Activated CD8-positive, alpha-beta T cell treated with anti-CD3 and anti-CD28 coated beads for 36 hours (primary cell): Measurements from ENCODE around the gene NUP88. TPM values are rescaled to one million over a fixed set of nuclear protein-coding genes. Genes with fewer than 3 reads are reported as not detected.

Experiments used
- ATAC-seq: fragments of 200-7000 bp; cut with Tn5 transposase; one replicate; pipeline ENCODE4 v1.10.0; 2021; ENCODE audit warnings: mild to moderate bottlenecking, moderate library complexity
- CTCF ChIA-PET: fragments of 350-600 bp; sonication (Branson Sonifier 250); formaldehyde crosslinking; loops from one replicate; lab custom pipeline; 2021; ENCODE audit warnings: antibody characterized with exemption; lab: Charles Lee
- POLR2A ChIA-PET: fragments of 350-600 bp; sonication (Branson Sonifier 250); formaldehyde crosslinking; loops from one replicate; lab custom pipeline; 2021; ENCODE audit warnings: antibody characterized with exemption; lab: Charles Lee
- DNase-seq: peaks from one replicate; pipeline ENCODE4 v3.0.0-alpha.2; 2020
- H3K27ac Mint-ChIP-seq: one replicate; pipeline ENCODE4 v1.8.0; 2021; ENCODE audit warnings: mild to moderate bottlenecking, mixed read lengths
- H3K27me3 Mint-ChIP-seq: one replicate; pipeline ENCODE4 v1.8.0; 2021; ENCODE audit warnings: mixed read lengths
- H3K36me3 Mint-ChIP-seq: one replicate; pipeline ENCODE4 v1.8.0; 2021; ENCODE audit warnings: low read depth, mixed read lengths
- H3K4me1 Mint-ChIP-seq: one replicate; pipeline ENCODE4 v1.8.0; 2021; ENCODE audit warnings: low read depth, mixed read lengths
- H3K4me3 Mint-ChIP-seq: one replicate; pipeline ENCODE4 v1.8.0; 2021; ENCODE audit warnings: mild to moderate bottlenecking, moderate library complexity, mixed read lengths
- H3K9me3 Mint-ChIP-seq: one replicate; pipeline ENCODE4 v1.8.0; 2021; ENCODE audit warnings: mixed read lengths
- intact Hi-C: fragments of 100-400 bp; cut with micrococcal nuclease; formaldehyde crosslinking; loops from one replicate; pipeline ENCODE4 v1.10.0; 2022
- total RNA-seq, 2 experiments: library from RNA; stranded (reverse); gene quantifications; one replicate each; pipeline ENCODE4 v1.2.3, GENCODE V29; 2021
- TF ChIP-seq, protein P1 (sequence below): fragments of 200-600 bp; IDR thresholded peaks from one replicate; pipeline ENCODE4 v1.8.0; 2022; ENCODE audit warnings: antibody characterized with exemption, mild to moderate bottlenecking

NUP88 gene
- total RNA-seq, 2 experiments from 2014 or later = 140 to 141 TPM

DNA sequence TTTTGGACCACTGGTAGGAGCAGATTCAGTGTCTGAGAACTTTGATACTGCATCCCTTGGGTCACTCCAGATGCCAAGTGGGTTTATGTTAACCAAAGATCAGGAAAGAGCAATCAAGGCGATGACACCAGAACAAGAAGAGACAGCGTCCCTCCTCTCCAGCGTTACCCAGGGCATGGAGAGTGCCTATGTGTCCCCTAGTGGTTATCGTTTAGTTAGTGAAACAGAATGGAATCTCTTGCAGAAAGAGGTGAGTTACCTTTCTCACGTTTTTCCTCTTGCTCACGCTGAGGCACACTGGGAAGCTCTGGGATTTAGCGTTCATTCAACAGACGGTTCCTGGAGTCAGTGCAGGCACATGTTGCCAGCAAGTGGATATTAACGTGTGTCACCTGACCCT, 58.0 kb downstream of the NUP88 start:
- ChIA-PET POLR2A (interaction anchor here (0.9 to 1.0 kb wide), 3 partner anchors 10 to 42 kb away, joined by 3 read pairs; no protein-coding TSS in a partner anchor), CTCF (interaction anchor here (1.0 to 1.1 kb wide), 2 partner anchors 78 to 111 kb away, joined by 3 read pairs; partner anchors contain the start of gene C1QBP)
- DNase-seq (no peak), ATAC-seq (no peak)
- intact Hi-C loops = no loop called here
- no peaks in the 10 kb centered on the region for H3K9me3 Mint-ChIP-seq
- peaks cover 41% of the 10 kb centered on the region for H3K36me3 Mint-ChIP-seq
- H3K27ac Mint-ChIP-seq = no peak overlapping the region
- H3K4me1 Mint-ChIP-seq = no peaks in the 10 kb centered on the region
- no peaks in the 10 kb centered on the region for H3K27me3 Mint-ChIP-seq
- H3K4me3 Mint-ChIP-seq = no peak overlapping the region
- TF ChIP-seq, protein P1, sequence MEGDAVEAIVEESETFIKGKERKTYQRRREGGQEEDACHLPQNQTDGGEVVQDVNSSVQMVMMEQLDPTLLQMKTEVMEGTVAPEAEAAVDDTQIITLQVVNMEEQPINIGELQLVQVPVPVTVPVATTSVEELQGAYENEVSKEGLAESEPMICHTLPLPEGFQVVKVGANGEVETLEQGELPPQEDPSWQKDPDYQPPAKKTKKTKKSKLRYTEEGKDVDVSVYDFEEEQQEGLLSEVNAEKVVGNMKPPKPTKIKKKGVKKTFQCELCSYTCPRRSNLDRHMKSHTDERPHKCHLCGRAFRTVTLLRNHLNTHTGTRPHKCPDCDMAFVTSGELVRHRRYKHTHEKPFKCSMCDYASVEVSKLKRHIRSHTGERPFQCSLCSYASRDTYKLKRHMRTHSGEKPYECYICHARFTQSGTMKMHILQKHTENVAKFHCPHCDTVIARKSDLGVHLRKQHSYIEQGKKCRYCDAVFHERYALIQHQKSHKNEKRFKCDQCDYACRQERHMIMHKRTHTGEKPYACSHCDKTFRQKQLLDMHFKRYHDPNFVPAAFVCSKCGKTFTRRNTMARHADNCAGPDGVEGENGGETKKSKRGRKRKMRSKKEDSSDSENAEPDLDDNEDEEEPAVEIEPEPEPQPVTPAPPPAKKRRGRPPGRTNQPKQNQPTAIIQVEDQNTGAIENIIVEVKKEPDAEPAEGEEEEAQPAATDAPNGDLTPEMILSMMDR = no peak

DNA sequence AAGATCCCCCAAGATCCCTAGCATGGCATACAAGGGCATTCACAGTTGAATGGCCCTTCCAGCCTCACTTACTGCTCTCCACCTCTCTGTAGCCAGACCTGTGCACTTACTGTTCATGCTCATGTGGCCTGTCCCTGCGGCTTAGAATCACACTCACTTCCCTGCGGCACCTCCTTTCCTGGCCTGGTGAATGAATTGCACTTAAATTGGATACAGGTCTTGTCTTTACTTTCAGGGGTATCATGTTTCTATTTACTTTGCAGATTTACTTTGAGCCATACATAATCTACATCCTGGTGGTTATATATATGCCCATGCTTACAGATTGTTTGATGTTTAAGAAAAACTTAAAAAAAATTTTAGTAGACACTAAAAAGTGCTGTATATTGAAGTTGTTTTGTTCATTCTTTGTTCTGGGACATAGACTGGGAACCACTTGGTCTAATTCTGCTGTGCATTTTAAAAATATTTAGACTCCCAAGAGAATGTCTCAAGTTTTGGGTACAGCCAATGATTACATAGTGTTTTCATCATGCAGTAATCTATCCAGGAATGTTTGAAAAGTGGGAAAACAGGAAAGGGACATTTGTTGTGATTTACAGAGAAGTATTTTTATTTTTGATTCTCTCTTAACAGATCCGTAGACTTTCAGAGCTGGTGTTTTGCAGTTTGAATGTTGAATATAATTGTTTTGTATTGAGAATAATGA, 63.9 kb downstream of the NUP88 start:
- no peak overlapping the region for H3K4me3 Mint-ChIP-seq
- ChIA-PET CTCF (no interaction called here), POLR2A (no interaction called here)
- H3K27me3 Mint-ChIP-seq = no peaks in the 10 kb centered on the region
- ATAC-seq (no peak), DNase-seq (no peak)
- H3K27ac Mint-ChIP-seq = no peak overlapping the region
- no peaks in the 10 kb centered on the region for H3K9me3 Mint-ChIP-seq
- no peaks in the 10 kb centered on the region for H3K4me1 Mint-ChIP-seq
- TF ChIP-seq, protein P1 = no peak
- intact Hi-C loops = no loop called here
- H3K36me3 Mint-ChIP-seq = peaks cover 29% of the 10 kb centered on the region

DNA sequence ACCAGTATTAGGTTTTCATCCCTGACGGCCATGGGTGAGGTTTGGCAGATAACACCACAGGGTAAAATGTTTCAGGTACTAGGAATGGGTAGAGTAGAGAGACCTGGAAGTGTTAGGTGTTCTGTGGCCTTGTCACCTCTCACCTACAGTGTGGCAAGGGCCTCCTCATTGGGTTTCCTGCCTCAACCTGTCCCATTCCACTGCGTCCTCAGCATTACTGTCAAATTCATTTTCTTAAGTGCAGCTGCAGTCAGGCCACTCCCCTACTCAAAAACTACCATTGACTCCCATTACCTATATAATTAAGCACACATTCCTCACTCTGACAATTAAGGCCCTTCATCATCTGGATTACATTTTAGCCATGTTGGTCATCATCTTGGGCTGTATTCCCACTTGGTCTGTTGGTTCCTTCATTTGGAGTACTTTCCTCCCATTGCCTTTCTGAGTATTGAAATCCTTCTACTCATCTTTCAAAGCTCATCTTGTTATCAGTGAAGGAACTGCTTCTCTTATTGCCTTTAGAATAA, 64.5 kb downstream of the NUP88 start:
- POLR2A ChIA-PET = no interaction called here
- Mint-ChIP-seq H3K36me3 (peaks cover 25% of the 10 kb centered on the region), H3K9me3 (no peaks in the 10 kb centered on the region), H3K4me3 (no peak overlapping the region), H3K27me3 (no peaks in the 10 kb centered on the region), H3K27ac (peak overlapping the region; percentile 3), H3K4me1 (no peaks in the 10 kb centered on the region)
- CTCF ChIA-PET = no interaction called here
- intact Hi-C loops = no loop called here
- DNase-seq = no peak
- TF ChIP-seq, protein P1 = no peak
- no peak for ATAC-seq

DNA sequence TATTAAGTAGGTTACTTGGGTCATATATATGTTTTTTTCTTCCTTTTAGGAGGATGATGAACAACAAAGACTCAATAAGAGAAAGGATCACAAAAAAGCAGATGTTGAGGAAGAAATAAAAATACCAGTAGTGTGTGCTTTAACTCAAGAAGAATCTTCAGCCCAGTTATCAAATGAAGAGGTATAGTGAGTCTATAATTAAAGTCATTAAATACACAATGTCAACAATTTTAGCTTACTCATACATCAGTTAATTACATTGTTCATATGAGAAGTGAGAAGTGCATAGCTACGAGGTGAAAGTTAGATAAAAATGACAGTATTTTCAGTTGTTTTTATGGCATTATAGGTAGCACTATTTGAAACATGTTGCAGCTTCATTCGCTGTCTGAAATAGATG, 65.2 kb downstream of the NUP88 start:
- H3K4me3 Mint-ChIP-seq = no peak overlapping the region
- ATAC-seq = no peak

More for the DNA sequence above, 65.2 kb downstream of the NUP88 start:
- no peaks in the 10 kb centered on the region for H3K4me1 Mint-ChIP-seq
- H3K27ac Mint-ChIP-seq = peak overlapping the region; percentile 3
- H3K9me3 Mint-ChIP-seq = no peaks in the 10 kb centered on the region
- ChIA-PET CTCF (no interaction called here), POLR2A (interaction anchor here (1.0 kb wide), 1 partner anchor 73 kb away, joined by 3 read pairs; no protein-coding TSS in a partner anchor)
- TF ChIP-seq, protein P1 = no peak
- no peaks in the 10 kb centered on the region for H3K27me3 Mint-ChIP-seq
- intact Hi-C loops = no loop called here
- no peak for DNase-seq
- peaks cover 23% of the 10 kb centered on the region for H3K36me3 Mint-ChIP-seq
